Measurements from ENCODE around the gene TPD52L1.
"Not testable (repeated sequence)": the region's sequence is repeated elsewhere in the genome, so short reads cannot be mapped to it uniquely, and the experiment has no call there.

TPD52L1 gene

DNA sequence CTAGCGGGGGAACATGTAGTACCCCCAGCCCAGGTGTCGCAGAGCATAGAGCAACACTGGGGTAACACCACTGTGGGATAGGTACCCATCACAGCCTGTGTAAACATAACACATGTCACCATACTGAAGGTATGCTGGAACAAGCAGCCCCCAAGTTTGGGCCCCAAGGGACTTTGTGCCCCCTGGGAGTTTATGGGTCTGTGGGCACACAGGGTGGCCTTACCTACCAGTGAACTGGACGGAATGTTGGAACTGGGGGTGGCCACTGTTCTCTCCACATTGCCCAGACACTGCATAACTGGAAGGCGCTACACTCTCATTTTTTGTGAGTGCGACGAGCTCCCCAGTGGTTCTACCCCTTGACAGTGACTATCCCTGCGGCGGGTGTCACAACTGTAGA is 119.7 kb downstream of the TPD52L1 start:
- DNase-seq (ENCODE audit: low read depth) = no peak

DNA sequence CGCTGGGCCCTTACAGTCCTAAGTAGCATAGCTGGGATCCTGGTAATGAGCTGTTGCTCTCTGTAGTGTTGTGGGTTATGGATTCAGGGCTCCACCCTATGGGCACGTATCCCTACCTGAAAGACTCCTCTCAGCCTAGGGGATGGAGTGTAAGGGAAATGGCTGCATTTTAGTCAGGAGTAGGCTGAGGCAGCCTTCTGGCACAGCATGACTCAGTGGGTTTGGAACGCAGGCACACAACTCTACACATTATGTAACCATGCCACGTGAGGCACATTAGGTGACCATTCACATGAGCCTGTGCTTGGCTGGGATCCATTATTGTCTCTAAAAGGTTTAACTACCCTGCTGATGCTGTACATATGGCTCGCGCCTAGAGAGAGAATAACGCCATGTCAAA is 120.4 kb downstream of the TPD52L1 start:
- no peak for DNase-seq (ENCODE audit: low read depth)

GRCh38 chr6:125274935-125275334 is 121.4 kb downstream of the TPD52L1 start:
- no peak for DNase-seq (ENCODE audit: low read depth)

DNA sequence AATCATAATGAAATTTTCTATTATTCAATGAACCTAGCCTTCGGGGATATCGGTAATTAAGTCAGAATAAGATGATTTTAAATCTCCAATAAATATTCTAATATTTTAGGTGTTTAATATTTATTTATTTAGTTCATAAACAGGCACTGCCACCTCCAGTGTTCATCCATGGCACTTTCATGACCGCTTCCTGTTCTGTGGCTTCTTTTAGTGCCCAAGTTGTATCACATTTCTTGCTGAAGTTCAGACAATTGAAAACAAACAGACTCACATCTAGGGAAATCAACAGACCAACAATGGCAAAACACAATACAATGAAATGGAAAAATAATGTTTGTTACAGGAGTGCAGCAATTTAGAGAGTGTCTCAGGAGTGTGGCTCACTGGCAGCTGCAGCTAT is 122.2 kb downstream of the TPD52L1 start:
- DNase-seq (ENCODE audit: low read depth) = no peak

- no peak for DNase-seq (ENCODE audit: low read depth)
Measured at GRCh38 chr6:125277838-125278237, 124.3 kb downstream of the TPD52L1 start.

GRCh38 chr6:125279961-125280360 is 126.4 kb downstream of the TPD52L1 start:
- no peak for DNase-seq (ENCODE audit: low read depth)

DNA sequence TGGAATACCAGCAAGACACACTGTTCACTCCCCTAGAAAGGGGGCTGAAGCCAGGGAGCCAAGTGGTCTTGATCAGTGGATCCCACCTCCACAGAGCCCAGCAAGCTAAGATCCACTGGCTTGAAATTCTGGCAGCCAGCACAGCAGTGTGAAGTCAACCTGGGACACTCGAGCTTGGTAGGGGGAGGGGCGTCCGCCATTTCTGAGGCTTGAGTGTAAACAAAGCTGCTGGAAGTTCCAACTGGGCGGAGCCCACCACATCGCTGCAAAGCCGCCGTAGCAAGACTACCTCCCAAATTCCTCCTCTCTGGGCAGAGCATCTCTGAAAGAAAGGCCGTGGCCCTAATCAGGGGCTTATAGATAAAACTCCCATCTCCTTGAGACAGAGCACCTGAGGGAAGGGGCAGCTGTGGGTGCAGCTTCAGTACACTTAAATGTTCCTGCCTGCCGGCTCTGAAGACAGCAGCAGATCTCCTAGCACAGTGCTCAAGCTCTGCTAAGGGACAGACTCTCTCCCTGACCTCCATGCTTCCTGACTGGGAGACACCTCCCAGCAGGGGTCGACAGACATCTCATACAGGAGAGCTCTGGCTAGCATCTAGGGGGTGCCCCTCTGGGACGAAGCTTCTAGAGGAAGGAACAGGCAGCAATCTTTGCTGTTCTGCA is 126.9 kb downstream of the TPD52L1 start:
- not testable (repeated sequence) for DNase-seq (ENCODE audit: low read depth)

DNA sequence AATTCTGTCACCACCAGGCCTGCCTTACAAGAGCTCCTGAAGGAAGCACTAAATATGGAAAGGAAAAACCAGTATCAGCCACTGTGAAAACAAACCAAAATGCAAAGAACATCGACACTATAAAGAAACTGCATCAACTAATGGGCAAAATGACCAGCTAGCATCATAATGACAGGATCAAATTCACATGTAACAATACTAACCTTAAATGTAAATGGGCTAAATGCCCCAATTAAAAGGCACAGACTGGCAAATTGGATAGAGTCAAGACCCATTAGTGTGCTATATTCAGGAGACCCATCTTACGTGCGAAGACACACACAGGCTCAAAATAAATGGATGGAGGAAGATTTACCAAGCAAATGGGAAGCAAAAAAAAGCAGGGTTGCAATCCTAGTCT is 128.9 kb downstream of the TPD52L1 start:
- DNase-seq (ENCODE audit: low read depth) = not testable (repeated sequence)

GRCh38 chr6:125285353-125285752 is 131.8 kb downstream of the TPD52L1 start:
- no peak for DNase-seq (ENCODE audit: low read depth)

DNA sequence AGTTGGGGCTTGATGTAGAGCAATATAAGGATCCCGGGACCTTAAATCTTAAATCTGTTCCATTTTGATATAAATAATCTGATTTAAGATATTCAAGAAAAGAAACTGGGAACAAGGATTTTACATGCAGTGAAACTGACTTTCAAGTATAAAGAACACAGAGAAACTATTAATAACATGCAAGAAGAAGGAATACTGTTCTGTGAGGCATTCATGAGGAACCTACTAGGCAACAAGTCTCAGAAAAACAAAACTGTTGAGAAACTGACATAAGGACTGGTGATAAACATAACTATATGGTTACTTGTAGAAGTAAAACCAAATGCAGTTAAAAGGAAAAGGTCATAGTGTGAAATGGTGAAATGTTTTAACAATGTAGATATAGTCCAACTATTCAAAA is 132.4 kb downstream of the TPD52L1 start:
- no peak for DNase-seq (ENCODE audit: low read depth)

GRCh38 chr6:125287718-125288117 is 134.1 kb downstream of the TPD52L1 start:
- DNase-seq (ENCODE audit: low read depth) = no peak

- no peak for DNase-seq (ENCODE audit: low read depth)
Measured at GRCh38 chr6:125293587-125293986, 140.0 kb downstream of the TPD52L1 start.

DNA sequence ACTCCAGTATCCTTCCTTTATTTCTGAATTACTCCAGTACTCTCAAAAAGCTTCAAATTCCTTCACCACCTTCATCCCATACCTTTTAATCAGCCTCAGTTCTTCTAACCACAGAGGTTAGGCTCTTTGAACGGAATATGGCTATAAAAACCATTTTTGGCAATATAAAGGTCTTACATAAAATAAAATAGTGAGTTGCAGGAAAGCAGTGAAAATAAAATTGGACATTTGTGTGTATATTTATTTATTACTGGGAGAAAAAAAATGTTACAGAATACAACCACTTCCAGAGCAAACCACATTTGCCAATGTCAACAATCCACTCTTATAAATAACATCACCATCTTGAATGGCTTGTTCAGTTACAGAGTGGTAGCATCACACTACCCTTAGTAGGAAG is 140.5 kb downstream of the TPD52L1 start:
- DNase-seq (ENCODE audit: low read depth) = no peak

- DNase-seq (ENCODE audit: low read depth) = no peak
Measured at GRCh38 chr6:125294925-125295324, 141.4 kb downstream of the TPD52L1 start.

DNA sequence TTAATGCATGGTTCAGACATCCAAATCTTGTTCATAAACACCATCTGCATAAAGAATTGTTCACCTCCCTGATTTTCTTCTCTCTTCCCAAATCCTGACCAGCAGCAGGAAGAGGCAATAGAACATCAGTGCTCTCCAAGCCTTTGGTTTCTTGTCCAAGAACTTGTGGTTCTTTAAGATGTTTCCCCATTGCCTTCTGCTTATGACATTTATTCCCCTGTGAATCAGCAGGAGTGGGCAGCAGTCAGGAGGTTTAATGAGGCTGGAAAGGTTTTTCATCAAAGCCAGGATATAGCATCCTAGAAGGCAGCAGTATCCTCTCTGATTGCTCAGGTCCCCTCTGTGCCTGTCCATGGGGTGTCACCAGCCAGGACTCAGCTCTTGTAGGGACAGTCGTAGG is 142.9 kb downstream of the TPD52L1 start:
- DNase-seq (ENCODE audit: low read depth) = no peak

- DNase-seq (ENCODE audit: low read depth) = no peak
Measured at GRCh38 chr6:125299257-125299656, 145.7 kb downstream of the TPD52L1 start.

- no peak for DNase-seq (ENCODE audit: low read depth)
Measured at GRCh38 chr6:125300992-125301434, 147.4 kb downstream of the TPD52L1 start.

GRCh38 chr6:125301435-125302391 is 148.1 kb downstream of the TPD52L1 start, which contains the start of gene HDDC2:
TSS of gene HDDC2 (minus strand) at chr6:125301967. CDS start at chr6:125301932, 35 bp downstream.
- peak; percentile 13 for DNase-seq (ENCODE audit: low read depth)

GRCh38 chr6:125302840-125303511 is 149.4 kb downstream of the TPD52L1 start:
- no peak for DNase-seq (ENCODE audit: low read depth)

- DNase-seq (ENCODE audit: low read depth) = no peak
Measured at GRCh38 chr6:125303512-125303854, 149.9 kb downstream of the TPD52L1 start.

GRCh38 chr6:125304970-125305660 is 151.5 kb downstream of the TPD52L1 start:
- DNase-seq (ENCODE audit: low read depth) = no peak

DNA sequence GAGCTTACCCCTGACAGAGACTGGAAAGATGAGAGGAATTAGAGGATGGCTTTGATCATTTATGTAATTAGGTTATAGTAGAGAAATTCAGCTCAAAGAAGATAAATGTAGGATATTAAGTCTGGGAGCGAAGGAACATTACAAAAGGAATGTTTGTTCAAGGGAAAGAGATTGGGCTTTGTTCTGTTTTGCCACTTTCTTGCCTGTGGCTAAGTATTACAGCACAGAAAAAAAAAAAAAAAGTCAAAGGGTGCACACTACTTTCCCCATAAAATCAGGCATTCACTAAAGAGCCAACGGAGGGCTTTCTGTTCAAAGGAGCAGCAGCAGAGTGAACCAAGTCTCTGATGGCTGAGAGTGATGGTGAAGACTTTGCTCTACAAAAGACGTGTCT is 153.2 kb downstream of the TPD52L1 start:
- no peak for DNase-seq (ENCODE audit: low read depth)
